Head of caudate nucleus (tissue), 42 donors: ENCODE data around the gene CTNNA3.

Experiments used
- DNase-seq, 42 donors: peaks; one replicate each; pipeline versions ENCODE4 v3.0.0 to v3.0.0-alpha.2; 2020 to 2021; ENCODE audit warnings: mixed read lengths in 7 of 42
- intact Hi-C: fragments of 100-400 bp; cut with DNase I; formaldehyde crosslinking; loops from one replicate; pipeline ENCODE4 v1.15.0; 2022

CTNNA3 gene

DNA sequence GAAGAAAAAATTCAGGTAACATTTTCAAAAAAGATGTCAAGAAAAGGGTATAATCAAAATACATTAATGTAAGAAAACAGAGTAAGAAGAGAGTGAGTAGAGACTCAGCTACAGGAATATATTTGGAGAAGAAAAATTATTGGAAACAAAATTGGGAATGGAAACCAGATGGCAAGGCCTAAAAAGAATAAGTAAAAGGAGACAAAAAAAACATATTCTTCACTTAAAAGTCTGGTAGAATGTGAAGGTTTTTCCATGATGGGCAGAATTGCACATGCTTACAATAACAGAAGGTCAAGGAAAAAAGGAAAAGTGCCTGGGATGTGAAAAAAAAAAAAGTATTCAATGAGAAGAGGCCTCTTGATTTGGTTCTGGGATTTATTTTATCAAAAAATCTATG, 1832.0 kb downstream of the CTNNA3 start:
- DNase-seq, result no peak
- intact Hi-C loops, result no loop called here
